ENCODE data around the gene LOXL4.
"Not testable (repeated sequence)": the region's sequence is repeated elsewhere in the genome, so short reads cannot be mapped to it uniquely, and the experiment has no call there.

LOXL4 gene

DNA sequence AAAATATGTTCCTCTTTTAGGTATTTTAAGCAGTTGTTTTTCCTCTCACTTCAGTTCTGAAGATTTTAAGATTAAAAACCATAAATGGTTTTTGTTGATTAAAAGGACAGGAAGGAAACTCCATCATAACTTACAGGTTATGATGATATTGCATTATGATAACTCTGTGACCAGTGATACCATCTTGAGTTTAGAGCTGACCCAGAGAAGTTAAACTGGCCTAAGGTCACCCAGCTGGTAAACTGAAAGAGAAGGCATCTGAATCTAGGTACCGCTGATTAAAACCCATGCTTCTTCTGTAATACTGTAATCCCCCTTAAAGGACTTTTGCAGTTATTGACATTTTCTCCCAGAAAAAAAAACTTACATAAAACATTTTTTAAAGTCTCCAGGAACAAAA lies 29.6 kb downstream of the LOXL4 start:
- no peak for DNase-seq

DNA sequence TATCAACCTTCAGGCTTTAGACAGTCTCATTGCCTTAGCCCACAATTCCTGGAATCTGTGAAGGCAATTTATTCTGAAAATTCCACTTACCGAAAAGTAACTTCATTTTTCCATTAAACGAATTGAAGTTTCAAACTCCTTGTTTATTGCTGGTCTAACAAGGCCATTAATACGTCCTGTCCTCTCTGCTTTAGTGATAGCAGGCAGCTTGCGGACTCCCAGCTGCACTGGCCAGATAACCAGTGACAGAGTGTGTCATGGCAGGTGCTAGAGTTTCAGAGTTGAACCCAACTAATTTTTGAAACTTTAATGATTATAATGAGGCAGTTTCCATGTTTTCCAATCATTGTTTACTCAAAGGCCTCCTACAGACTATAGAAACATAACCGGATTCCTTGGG lies 31.1 kb downstream of the LOXL4 start:
- DNase-seq: no peak

DNA sequence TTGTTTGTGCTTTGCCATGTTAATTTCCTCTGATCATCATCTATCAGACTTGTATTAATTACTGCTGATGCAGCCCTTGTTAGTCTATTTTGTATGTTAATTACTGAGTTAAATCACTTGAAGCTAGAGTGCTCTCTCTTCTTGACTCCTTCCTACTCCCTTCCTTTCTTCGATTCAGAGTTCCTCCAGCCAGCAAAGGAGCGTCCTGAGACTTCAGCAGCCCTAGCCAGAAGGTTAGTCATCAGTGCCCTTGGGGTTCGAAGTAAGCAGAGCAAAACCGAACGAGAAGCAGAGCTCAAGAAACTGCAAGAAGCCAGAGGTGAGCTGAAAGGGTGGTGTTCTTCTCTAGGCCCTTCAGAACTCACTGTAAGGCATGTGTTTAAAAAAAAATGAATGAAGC lies 32.1 kb downstream of the LOXL4 start:
- no peak for DNase-seq

DNA sequence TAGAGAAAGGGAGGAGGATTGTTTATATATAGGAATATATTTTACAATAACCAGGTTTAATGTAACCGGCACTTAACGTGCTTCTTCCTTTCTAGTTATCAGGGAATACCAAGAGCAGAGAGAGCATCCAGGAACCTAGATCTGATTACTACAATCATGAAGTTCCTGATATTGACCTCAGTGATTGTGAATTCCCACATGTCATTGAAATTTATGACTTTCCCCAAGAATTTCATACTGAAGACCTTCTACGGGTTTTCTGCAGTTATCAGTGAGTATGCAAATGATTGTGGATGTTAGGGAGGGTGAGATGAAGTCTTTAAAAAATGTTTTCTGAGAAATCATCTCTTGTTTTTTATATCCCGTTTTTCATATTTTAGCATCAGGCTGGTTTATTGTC lies 36.6 kb downstream of the LOXL4 start:
- no peak for DNase-seq

DNA sequence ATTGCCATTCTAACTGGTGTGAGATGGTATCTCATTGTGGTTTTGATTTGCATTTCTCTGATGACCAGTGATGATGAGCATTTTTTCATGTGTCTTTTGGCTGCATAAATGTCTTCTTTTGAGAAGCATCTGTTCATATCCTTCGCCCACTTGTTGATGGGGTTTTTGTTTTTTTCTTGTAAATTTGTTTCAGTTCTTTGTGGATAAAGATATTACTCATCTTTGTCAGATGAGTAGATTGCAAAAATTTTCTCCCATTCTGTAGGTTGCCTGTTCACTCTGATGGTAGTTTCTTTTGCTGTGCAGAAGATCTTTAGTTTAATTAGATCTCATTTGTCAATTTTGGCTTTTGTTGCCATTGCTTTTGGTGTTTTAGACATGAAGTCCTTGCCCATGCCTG lies 39.7 kb downstream of the LOXL4 start:
- not testable (repeated sequence) for DNase-seq

DNA sequence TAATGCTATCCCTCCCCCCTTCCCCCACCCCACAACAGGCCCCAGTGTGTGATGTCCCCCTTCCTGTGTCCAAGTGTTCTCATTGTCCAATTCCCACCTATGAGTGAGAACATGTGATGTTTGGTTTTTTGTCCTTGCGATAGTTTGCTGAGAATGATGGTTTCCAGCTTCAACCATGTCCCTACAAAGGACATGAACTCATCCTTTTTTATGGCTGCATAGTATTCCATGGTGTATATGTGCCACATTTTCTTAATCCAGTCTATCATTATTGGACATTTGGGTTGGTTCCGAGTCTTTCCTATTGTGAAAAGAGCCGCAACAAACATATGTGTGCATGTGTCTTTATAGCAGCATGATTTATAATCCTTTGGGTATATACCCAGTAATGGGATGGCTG lies 40.3 kb downstream of the LOXL4 start:
- DNase-seq: not testable (repeated sequence)

DNA sequence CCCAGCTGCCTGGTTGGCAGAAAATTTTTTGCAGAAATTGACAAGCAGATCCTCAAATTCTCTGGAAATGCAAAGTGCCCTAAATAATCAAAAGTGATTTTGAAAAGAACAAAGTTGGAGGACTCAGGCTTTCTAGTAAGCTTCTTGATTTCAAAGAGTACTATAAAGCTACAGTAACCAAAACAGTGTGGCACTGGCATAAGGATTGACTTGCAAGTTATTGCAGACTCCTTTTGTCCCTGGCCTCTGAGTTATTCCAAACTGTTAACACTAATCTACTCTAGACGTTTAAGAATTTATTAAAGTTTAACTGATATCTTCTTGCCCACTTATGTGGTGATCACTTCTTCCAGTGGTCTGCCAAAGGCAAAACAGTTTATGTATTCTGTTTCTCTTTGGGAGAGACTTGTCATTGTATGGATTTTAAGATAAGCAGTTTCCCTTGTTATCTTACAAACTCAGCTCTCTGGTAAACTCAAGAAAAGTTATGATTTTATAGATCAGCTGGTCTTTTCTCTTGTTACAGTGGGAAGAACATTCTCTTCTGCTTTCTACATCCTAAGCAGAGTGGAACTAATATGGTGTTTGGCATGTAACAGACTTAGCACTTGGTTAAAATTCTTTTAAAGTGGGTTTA lies 41.4 kb downstream of the LOXL4 start:
- no peak for DNase-seq

DNA sequence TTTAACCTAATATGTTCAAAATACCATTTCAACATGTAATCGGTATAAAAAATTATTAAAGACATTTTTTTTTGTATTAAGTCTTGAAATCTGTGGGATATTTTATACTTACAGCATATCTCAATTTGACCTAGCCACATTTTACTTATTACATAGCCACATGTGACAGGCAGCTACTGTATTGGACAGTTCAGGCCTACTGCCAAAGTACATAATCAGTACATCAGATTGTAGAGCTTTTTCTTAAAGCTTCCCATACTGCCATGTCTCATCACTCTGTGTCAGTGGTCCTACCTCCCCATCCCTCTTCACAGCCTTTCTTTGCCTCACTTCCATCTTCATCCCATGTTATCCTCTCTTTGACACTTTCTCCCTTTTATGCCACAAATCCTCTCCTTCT lies 43.0 kb downstream of the LOXL4 start:
- DNase-seq: no peak

DNA sequence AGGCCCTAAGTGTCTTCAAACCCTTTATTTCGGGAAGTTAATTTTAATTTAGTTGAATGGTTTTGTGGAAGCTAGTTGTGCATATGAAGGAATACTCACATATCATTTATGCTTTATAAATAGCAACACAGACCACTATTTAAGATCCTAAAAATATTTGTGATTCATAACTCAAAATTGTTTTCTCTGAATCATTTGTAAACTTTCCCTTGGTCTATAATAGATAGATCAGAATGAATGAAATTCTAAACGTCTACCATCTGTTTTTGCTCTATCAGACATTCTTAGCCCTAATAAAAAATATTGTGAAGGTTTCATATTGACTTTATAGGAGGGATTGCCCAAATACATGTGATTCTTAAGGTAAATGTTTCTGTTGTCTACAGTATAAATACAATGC lies 43.5 kb downstream of the LOXL4 start:
- DNase-seq: no peak

DNA sequence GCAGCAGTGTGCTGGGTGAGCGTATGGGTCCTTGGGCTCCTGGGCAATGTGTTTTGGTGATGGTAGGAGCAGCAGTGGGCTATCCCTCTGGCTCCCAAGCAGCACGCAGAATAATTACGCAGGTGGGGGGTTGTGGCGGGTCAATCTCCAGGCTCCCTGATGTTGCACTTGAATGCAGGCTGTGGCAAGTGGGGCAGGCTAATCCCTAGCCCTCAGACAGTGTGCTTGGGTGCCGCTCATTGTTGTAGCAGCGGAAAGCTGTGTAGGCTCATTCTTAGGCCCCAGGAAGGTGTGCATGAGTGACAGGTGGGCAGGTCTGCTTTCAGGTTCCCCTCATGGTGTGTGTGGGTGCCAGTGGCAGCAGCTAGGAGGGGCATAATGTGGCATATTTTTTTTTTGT lies 44.1 kb downstream of the LOXL4 start:
- DNase-seq: no peak

DNA sequence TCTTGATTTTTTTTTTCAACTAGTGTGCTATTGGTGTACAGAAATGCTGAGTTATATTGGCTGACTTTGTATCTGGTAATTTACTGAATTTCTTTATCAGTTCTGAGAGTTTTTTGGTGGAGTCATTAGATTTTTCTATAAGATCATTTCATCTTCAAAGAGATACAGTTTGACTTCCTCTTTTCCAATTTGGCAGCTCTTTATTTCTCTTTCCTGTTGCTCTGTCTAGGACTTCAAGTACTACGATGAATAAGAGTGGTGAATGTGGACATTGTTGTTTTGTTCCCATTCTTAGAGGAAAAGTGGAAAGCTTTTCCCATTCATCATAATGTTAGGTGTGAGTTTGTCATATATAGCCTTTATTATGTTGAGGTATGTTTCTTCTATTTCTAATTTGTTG lies 50.2 kb downstream of the LOXL4 start:
- DNase-seq: no peak

DNA sequence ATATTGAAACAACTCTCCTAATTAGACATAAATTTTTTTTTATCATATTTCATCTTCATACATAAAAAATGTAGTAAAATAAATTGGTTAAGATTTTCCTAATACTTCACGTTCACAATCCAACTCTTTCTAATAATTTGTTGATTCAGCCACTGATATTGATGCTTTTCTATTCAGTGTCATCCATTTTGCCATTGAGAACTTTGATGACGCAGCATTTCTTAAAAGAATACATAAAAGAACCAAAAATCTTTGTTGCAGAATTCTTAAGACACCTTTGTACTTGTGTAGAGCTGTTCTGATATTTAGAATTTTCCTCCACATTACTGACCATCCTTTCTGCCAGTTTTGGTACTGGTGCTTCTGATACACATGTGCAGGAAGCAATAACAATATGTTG lies 52.6 kb downstream of the LOXL4 start:
- DNase-seq: no peak

DNA sequence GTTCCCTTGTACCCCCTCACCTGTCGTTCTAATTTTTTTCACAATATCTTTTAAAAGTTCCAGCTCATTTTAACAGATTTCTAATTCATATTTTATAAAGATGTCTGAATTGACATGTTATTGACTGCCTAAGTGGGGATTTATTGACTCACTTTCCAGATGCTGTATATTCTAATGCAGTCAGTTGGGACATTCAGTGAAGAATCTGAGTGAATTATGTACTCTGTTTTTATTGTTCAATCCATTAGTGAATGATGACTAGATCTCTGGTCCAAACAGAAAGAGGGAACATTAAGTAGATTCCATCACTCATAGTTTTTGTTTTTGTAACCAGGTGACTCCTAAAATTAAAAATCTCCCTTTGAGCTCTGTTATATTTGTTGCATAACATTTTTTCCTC lies 54.3 kb downstream of the LOXL4 start:
- DNase-seq: no peak

DNA sequence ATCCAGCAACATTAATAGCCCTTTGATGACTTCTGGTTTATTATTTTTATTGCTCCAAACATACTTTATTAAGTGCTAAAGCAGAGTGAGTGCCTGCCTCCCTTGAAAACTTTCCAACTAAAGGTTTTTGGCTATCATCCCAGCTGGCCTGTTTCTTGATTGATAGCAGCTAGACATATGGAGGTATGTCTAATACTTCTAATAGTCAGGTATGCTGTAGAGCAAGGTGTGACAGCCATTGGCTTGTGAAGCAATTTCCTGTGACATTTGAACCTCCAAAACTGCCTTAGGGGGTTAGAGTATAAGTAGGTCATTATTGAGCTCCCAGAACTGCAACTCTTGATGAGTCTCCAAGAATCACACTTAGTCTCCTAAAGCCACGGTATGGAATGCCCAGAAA lies 55.8 kb downstream of the LOXL4 start:
- no peak for DNase-seq

DNA sequence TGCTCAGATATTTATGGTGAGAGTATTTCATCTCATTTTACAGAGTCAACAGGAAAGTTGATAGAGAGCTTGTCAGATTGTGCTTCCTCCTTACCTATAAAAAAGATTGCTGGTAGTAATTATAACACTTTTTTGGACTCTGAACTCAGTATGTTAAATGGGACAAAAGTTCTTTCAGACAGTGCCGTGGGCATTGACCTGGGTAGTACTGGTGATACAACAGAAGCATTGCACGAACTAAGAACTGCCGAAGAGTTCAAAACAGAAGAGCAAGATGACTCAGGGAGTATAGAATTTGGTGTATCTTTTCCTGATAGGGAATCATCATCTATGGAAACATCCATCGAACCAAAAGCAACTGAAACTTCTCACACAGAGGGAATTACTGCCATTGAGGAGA lies 58.6 kb downstream of the LOXL4 start:
- DNase-seq: no peak

DNA sequence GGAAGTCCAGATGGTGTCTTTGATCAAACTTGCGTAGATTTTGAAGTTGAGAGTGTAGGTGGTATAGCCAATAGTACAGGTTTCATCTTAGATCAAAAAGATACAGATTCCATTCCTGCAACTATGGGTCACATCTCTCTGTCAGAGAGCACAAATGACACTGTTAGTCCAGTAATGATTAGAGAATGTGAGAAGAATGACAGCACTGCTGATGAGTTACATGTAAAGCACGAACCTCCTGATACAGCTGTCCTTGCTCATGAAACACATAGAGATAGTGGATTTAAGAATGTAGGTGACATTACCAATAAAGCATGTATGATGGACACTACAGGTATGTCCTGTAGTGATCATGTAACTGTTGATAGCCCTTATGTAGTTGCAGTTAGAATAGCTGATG lies 59.1 kb downstream of the LOXL4 start:
- no peak for DNase-seq

DNA sequence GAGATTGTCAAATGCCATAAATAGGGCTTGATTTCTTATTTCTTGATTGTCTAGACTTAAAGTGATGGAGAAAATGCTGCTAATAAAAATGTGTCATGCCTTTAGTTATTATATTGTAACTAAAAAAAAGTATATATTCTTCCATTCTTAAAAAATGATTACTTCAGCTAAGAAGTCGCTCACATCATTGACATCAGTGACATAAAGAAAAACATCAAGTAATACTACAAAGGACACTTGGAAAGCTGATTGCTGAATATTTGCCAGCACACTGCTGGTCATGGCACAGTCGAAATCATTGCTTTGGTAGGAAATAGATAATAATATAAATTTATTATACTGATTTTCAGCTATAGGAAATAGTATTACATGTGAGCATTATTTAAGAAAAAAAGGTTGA lies 62.6 kb downstream of the LOXL4 start:
- no peak for DNase-seq

DNA sequence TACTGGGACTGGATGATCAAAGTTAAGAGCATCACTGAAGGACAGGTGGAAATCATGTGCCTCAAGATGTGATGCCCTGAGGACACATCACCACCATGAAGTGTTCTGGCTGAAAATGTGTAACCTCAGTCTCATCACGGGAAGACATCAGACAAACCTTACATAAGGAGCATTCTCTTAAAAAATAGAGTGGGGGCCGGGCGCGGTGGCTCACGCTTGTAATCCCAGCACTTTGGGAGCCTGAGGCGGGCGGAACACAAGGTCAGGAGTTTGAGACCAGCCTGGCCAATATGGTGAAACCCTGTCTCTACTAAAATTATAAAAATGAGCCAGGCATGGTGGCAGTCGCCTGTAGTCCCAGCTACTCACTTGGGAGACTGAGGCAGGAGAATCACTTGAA lies 65.6 kb downstream of the LOXL4 start:
- no peak for DNase-seq

DNA sequence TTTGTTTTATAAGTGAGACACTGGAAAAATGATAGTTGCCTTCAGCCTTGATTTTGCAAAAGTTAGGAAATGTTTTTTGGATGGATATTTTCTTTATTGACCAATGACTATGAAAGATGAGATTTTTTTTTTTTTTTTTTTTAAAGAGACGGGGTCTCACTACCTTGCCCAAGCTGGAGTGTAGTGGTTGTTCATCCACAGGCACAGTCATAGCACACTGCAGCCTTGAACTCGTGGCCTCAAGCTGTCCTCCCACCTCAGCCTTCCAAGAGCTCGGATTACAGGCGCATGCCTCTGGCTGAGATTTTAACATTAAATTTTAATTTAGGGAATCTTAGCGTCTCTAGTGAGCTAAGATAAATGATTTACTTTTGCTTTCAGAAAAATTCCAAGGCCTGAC lies 66.2 kb downstream of the LOXL4 start:
- DNase-seq: no peak
